ENCODE data around the gene CAPNS2. TPM values are rescaled to one million over a fixed set of nuclear protein-coding genes. Genes with fewer than 3 reads are reported as not detected.
"Not testable (repeated sequence)": the region's sequence is repeated elsewhere in the genome, so short reads cannot be mapped to it uniquely, and the experiment has no call there.

The CAPNS2 gene
- polyA plus RNA-seq, 4 donors: 0.17 to 0.25 (median 0.19) TPM

DNA sequence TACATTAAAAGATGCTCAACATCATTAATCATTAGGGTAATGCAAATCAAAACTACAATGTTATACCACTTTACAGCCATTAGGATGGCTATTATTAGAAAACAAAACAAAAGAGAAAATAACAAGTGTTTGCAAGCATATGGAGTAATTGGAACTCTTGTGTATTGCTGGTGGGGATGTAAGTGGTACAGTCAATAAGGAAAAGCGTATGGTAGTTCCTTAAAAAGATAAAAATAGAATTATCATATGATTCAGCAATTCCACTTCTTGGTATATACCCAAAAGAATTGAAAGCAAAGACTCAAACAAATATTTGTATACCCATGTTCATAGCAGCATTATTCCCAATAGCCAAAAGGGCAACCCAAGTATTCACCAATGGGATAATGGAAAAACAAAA, 1.4 kb upstream of the CAPNS2 start:
- DNase-seq (ENCODE audit: low read depth in 4 of 4, low spot score in 2 of 4): no peak

DNA sequence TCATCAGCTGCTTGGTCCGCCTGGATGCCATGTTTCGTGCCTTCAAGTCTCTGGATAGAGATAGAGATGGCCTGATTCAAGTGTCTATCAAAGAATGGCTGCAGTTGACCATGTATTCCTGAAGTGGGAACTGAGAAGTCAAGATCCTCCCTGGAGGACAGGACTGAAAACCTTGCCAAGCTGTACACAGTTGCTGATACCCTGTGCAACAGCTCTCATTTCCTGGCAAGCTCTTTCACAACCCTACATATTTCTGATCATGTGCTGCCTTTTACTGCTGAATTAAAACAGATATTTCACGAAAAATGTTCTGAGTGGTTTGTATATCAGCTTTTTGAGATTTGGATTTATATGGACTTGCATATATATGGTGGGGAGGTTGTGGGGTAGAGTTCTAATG, 898 bp downstream of the CAPNS2 start:
- DNase-seq (ENCODE audit: low read depth in 4 of 4, low spot score in 2 of 4): no peak

DNA sequence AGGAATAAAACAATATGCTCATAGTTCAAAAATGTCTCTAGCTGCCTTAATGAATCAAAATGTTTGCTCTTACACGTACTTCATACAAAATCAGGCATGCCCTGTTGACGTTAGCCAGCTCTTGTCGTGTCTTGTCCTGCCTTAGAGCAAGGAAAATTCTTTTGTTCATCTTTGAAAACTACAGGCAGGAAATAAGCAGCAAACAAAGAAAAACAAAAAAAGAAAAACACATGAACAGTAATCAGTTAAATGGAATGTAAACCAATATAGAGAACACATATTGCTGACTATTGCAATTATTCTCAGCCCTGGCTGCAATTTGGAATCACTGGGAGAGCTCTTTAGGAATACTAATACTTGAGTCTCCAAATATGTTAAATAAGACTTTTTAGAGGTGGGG, 1.7 kb downstream of the CAPNS2 start:
- DNase-seq (ENCODE audit: low read depth in 4 of 4, low spot score in 2 of 4): no peak

DNA sequence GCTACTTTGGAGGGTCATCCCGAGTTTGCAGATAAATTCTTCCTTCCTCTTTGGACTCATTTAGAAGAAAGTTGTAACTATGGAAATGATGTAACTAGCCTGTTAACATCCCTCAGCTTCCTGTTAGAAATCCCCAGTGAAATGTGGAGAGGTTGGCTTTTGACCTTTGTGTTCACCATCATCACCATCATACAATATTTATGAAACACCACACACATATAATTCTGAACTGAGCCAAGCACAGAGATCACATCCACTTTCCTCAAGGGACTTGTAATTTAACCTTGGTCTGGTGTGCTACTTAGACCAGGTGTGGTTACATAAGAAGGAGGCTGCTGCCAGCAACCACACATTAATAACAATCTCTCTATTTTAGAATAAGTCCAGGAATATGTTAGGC, 2.5 kb downstream of the CAPNS2 start:
- DNase-seq (ENCODE audit: low read depth in 4 of 4, low spot score in 2 of 4): no peak

DNA sequence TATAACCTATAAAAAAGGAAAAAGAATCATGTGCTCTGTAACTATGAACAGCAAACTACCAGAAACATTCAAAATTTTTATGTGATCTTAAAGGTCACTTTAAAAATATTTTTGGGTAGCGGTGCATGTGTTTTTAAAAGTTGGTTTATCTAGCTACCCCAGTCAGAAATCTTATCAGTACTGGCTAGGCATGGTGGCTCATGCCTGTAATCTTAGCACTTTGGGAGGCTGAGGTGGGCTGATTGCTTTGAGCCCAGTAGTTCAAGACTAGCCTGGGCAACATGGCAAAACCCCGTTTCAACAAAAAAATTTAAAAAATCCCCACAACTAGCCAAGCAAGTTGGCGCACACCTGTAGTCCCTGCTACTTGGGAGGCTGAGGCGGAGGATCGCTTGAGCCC, 3.7 kb downstream of the CAPNS2 start:
- DNase-seq (ENCODE audit: low read depth in 4 of 4, low spot score in 2 of 4): no peak

DNA sequence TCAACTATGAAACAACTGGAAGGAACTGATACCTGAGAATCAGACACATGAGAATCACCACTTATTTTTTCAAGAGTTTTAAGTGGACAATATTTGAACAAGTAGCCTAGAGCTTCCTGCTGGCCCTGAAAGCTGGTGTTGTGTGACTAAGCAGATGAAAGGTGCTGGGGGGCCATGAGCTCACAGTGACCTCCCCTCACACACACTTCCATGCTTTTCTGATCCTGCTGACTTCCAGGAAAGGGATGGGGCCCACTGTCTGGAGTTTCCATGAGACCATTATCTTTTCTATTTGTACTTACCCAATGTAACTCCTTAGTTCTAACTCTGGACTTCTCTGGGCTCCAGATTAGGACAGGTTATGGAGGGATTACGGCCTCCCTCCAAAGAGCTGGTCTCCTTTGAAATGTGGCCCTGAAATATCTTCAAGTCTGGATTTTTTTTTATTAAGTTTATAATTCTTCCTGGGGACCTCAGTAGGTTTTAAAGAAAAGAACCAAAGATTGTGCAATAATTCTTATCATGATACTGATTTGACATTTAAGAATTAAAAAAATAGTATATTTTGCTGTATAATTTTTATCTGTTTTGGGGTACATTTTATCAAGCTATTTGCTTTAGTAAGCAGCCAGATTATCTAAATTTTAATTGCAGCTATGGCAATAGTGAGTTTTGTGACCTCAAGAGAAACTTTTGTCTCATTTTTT, 4.9 kb downstream of the CAPNS2 start:
- no peak for DNase-seq (ENCODE audit: low read depth in 4 of 4, low spot score in 2 of 4)

DNA sequence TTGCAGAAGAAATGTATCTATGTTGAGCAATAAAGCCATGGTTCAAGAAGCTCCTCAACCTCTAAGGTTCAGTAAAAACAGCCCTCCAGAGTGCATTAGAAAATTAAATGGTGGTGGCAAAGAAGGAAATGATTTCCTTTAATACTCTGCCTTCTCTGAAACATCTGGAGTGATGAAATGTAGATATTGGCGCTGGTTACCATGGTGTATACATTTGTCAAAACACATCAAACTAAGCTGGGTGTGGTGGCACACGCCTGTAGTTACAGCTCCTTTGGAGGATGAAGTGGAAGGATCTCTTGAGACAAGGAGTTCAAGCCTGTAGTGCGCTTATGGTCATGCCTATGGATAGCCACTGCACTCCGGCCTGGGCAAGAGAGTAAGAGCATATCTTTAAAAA, 6.0 kb downstream of the CAPNS2 start:
- no peak for DNase-seq (ENCODE audit: low read depth in 4 of 4, low spot score in 2 of 4)

DNA sequence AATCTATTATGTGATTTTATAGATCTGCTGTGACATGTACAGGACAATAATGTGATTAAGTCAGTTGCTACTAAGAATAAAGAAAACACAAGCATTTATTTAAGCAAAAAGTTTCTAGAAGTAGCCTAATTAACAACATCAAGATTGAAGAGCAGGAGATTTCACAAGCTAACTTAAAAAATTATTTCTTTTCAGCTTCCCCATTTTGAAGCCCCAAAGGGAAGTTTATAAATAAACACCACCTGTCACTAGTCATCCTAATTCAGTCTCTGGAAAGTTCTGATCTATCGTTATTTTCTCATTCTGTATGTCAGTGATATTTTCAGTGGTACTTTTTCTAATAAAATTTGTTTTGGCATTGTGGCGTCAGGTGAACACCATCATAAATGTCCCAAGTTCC, 8.3 kb downstream of the CAPNS2 start:
- DNase-seq (ENCODE audit: low read depth in 4 of 4, low spot score in 2 of 4): no peak

DNA sequence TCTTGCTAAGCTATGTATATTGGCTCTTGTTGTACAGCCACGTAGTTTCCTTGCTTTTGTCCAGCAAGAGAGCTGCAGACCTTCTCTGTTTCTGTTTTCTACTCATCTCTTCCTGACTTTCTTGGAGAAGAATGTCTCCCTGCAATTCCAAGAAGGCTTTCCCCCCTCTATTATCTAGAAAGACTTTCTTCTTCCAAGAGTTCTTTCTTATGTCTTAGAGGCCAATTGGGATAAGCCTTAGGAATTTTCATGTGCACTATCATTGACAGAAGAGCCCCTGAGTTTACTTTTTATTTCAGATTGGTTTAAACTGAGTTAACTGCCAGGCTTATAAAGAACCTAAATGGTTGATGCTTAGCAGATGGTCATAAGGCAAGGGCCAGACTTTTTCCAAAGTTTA, 9.0 kb downstream of the CAPNS2 start:
- DNase-seq (ENCODE audit: low read depth in 4 of 4, low spot score in 2 of 4): no peak

DNA sequence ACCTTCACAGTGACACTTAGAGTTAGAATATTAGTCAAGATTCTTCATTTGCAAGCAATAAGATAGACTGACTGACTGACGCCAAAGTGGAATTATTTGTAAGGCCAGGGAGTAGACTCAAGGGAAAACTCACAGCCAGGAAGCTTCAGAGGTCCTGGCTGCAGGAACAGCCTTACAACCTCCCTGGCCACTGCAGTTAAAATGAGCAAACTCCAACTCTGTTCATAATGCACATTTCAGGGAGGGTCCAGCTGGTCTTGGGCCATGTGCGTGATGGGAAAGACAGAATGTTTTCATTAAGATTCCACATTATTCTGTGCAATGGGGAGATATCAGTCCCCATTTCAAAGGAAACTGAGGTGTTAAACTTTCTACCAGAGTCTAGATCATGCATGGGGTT, 9.9 kb downstream of the CAPNS2 start:
- no peak for DNase-seq (ENCODE audit: low read depth in 4 of 4, low spot score in 2 of 4)

DNA sequence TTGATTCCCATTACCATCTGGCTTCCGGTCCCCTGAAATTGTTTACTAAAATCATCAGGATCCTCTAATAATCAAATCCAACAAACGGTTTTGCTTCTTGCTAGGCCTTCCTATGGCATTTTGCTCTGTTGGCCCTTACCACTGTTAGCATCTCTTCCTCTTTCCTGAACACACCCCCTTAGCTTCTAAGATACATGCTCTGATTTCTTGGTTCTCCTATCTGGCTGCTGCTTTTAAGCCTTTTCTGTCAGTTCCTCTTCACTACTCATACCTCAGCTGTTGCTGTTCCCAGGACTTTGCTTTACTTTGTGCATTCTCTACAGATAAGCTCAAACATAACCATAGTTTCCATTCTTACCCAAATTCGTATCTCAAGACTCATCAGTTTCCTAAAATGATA, 11.4 kb downstream of the CAPNS2 start:
- DNase-seq (ENCODE audit: low read depth in 4 of 4, low spot score in 2 of 4): no peak

DNA sequence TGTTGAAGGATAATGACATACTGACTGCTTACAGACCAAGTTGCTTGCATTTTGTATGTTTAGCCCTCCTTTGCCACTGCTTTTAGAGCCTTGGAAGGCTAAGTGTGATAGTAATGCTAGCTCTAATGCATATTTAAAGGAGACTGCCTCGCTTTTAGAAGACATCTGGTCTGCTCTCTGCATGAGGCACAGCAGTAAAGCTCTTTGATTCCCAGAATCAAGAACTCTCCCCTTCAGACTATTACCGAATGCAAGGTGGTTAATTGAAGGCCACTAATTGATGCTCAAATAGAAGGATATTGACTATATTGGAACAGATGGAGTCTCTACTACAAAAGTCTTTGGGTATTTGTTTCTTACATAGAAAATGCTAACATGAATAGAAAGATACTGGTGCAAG, 19.1 kb downstream of the CAPNS2 start:
- DNase-seq (ENCODE audit: low read depth in 4 of 4, low spot score in 2 of 4): no peak

DNA sequence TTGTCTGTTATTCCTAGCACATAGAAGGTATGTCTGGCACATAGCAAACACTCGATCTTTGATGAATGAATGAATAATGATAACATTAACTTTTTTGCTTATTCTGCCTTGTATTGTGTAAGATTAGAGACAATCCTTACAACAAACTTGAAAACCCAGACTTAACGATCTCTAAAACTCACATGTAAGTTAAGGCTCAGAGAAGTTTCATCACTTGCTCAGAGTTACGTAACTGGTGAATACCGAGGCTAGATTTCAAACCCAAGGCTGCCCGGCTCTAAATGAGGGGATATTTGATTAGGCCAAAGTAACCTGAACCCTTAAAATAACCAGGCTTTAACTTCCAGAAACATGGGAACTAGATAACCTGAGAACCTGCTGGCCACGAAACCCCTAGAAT, 22.3 kb downstream of the CAPNS2 start:
- no peak for DNase-seq (ENCODE audit: low read depth in 4 of 4, low spot score in 2 of 4)

DNA sequence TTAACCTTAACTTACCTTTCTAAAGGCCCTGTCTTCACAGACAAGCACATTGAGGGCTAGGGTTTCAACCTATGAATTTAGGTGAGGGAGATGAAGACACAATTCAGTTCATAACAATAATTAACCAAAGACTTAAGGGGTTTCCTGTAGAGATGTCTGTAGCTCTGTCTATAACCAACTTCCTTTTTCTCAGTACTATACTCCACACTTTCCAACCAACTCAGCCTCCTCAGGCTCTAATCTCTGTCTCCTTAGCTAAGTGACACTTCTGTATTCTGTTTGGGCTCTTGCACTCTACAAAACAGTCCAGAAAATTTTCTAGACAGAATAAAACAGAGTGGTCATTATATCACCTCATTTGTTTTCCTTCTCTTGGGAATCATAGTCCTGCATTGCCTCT, 25.8 kb downstream of the CAPNS2 start:
- DNase-seq (ENCODE audit: low read depth in 4 of 4, low spot score in 2 of 4): no peak

DNA sequence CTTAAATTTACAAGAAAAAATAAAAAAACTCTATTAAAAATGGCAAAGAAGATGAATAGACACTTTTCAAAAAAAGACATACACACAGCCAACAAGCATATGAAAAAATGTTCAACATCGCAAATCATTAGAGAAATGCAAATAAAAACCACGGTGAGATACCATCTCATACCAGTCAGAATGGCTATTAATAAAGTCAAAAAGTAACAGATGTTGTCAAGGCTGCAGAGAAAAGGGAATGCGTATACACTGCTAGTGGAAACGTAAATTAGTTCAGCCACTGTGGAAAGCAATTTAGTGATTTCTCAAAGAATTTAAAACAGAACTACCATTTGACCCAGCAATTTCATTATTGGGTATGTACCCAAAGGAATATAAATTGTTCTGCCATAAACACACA, 31.4 kb downstream of the CAPNS2 start:
- DNase-seq (ENCODE audit: low read depth in 4 of 4, low spot score in 2 of 4): no peak

DNA sequence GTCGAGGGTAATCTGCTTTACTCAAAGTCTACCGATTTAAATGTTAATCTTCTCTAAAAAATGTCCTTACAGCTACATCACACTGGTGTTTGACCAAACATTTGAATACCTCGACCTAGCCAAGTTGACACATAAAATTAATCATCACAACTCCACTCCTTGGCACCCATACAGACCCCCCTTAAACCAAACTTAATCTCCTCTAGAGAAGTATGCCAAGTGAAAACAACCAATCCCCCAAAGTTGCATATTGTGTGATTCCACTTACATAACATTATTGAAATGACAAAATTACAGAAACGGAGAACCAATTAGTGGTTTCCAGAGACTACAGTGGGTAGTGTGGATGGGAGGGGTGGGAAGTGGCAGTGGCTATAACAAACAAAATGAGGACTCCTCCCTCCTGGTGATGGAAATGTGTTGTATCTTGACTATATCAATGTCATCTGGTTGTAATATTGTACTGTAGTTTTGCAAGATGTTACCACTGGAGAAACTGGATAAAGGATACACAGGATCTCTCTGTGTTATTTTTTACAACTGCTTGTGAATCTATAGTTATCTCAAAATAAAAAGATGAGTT, 39.4 kb downstream of the CAPNS2 start:
- DNase-seq (ENCODE audit: low read depth in 4 of 4, low spot score in 2 of 4): no peak

DNA sequence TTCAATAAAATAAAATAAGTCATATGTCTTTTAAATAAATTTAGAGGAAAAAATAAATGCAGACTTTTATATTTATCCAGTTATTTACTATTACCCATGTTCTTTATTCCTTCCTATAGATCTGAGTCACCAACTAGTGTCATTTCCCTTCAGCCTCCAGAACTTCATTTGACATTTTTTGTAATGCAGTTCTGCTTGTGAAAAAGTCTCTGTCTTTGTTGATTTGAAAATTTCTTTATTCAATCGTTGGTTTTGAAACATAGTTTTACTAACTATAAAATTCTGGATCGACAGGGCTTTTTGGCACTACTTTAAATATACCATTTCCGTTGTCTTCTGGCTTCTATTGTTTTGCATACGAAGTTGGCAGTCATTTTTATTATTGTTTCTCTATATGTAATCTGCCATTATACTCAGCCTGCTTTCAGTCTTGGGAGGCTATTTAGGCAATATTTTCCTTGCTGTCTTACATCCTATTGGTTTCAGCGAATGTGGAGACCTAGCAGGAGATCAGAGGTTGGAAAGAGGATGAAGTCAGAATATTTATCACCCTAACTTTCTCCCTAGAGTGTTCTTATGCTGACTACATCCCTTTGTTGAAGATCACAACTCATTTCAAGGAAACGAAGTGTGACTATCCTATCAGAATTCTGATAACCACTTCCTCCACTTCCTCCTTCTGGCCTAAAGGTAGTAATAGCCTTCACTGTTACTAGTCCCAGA, 47.3 kb downstream of the CAPNS2 start:
- no peak for DNase-seq (ENCODE audit: low read depth in 4 of 4, low spot score in 2 of 4)

DNA sequence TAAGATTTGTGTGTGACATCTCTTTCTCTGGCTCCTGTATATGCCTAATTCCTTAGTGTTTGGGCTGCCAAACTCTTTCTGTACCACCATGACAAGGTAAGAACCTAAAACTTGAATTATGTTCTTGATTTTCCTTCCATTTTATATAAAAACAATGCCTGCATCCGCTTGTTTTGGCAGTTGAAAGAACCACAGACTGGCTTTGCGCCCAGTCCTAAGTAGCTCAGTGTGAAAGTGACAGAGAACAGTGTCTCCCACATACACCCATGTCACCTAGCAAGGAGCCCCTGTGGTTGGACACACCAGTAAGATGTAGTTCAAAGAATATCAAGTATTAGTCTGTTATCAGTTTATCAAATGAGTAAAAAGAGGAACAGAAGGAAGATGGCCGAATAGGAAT, 48.6 kb downstream of the CAPNS2 start:
- no peak for DNase-seq (ENCODE audit: low read depth in 4 of 4, low spot score in 2 of 4)

DNA sequence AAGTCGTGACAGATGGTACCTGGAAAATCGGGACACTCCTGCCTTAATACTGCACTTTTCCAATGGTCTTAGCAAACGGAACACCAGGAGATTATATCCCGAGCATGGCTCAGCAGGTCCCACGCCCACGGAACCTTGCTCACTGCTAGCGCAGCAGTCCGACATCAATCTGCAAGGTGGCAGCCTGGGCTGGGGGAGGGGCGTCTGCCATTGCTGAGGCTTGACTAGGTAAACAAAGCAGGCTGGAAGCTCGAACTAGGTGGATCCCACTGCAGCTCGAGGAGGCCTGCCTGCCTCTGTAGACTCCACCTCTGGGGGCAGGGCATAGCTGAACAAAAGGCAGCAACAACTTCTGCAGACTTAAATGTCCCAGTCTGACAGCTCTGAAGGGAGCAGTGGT, 49.2 kb downstream of the CAPNS2 start:
- DNase-seq (ENCODE audit: low read depth in 4 of 4, low spot score in 2 of 4): not testable (repeated sequence)
